H9 (cell line): ENCODE measurements around the gene KRTAP10-10. TPM values are rescaled to one million over a fixed set of nuclear protein-coding genes. Genes with fewer than 3 reads are reported as not detected.

Source experiments
- DNase-seq: peaks from one replicate; pipeline ENCODE4 v3.0.0-alpha.2; 2017
- H2AFZ ChIP-seq: one replicate; pipeline ENCODE4 v1.6.1; 2013; ENCODE audit warnings: mild to moderate bottlenecking, low read length, control low read depth, moderate library complexity
- H2AK5ac ChIP-seq: 2 replicates; pipeline ENCODE4 v1.6.1; 2013; ENCODE audit warnings: low read length, control low read depth, mixed read lengths; ENCODE audit not compliant: insufficient read length
- H2BK120ac ChIP-seq: one replicate; pipeline ENCODE4 v1.6.1; 2013; ENCODE audit warnings: low read depth, mild to moderate bottlenecking, low read length, control low read depth, inconsistent platforms; ENCODE audit not compliant: poor library complexity, severe bottlenecking
- H2BK12ac ChIP-seq: 2 replicates; pipeline ENCODE4 v1.6.1; 2013; ENCODE audit warnings: low read length, control low read depth, mixed read lengths, low read depth; ENCODE audit not compliant: insufficient read length
- H2BK15ac ChIP-seq: 2 replicates; pipeline ENCODE4 v1.6.1; 2013; ENCODE audit warnings: low read depth, low read length, control low read depth
- H2BK20ac ChIP-seq: one replicate; pipeline ENCODE4 v1.6.1; 2013; ENCODE audit warnings: low read depth, mild to moderate bottlenecking, low read length, control low read depth, inconsistent platforms; ENCODE audit not compliant: poor library complexity, severe bottlenecking
- H2BK5ac ChIP-seq: 2 replicates; pipeline ENCODE4 v1.6.1; 2013; ENCODE audit warnings: low read length, control low read depth, mixed read lengths; ENCODE audit not compliant: insufficient read length
- H3K14ac ChIP-seq: 2 replicates; pipeline ENCODE4 v1.6.1; 2013; ENCODE audit warnings: low read length, control low read depth; ENCODE audit not compliant: insufficient read depth
- H3K18ac ChIP-seq: 2 replicates; pipeline ENCODE4 v1.6.1; 2013; ENCODE audit warnings: low read depth, mild to moderate bottlenecking, mixed read lengths, low read length, control low read depth; ENCODE audit not compliant: insufficient read length
- H3K23ac ChIP-seq: 2 replicates; pipeline ENCODE4 v1.6.1; 2013; ENCODE audit warnings: low read length, control low read depth, mixed read lengths, low read depth; ENCODE audit not compliant: insufficient read length
- H3K23me2 ChIP-seq: 2 replicates; pipeline ENCODE4 v1.6.1; 2013; ENCODE audit warnings: low read depth, mild to moderate bottlenecking, mixed read lengths, low read length, control low read depth; ENCODE audit not compliant: insufficient read length, poor library complexity, severe bottlenecking
- H3K27ac ChIP-seq: 2 replicates; pipeline ENCODE4 v1.5.1; 2013; ENCODE audit warnings: low read length, control low read depth, mixed read lengths, low read depth; ENCODE audit not compliant: insufficient read length
- H3K27me3 ChIP-seq: 2 replicates; pipeline ENCODE4 v1.6.1; 2013; ENCODE audit warnings: low read length, control low read depth, inconsistent platforms; ENCODE audit not compliant: insufficient read depth
- H3K4ac ChIP-seq: 2 replicates; pipeline ENCODE4 v1.6.1; 2013; ENCODE audit warnings: low read depth, mild to moderate bottlenecking, control low read depth, inconsistent platforms, low read length, moderate library complexity
- H3K4me1 ChIP-seq: 2 replicates; pipeline ENCODE4 v1.6.1; 2013; ENCODE audit warnings: low read length, control low read depth, inconsistent platforms; ENCODE audit not compliant: insufficient read depth
- H3K4me2 ChIP-seq: 2 replicates; pipeline ENCODE4 v1.6.1; 2013; ENCODE audit warnings: low read length, control low read depth, mixed read lengths; ENCODE audit not compliant: insufficient read length, insufficient read depth
- H3K56ac ChIP-seq: 2 replicates; pipeline ENCODE4 v1.6.1; 2013; ENCODE audit warnings: low read depth, mild to moderate bottlenecking, mixed read lengths, low read length, control low read depth; ENCODE audit not compliant: insufficient read length
- H3K79me1 ChIP-seq: 2 replicates; pipeline ENCODE4 v1.6.1; 2013; ENCODE audit warnings: low read depth, mild to moderate bottlenecking, moderate library complexity, low read length, control low read depth, inconsistent platforms; ENCODE audit not compliant: insufficient read depth, poor library complexity, severe bottlenecking
- H3K79me2 ChIP-seq: 2 replicates; pipeline ENCODE4 v1.6.1; 2013; ENCODE audit warnings: low read length, control low read depth, inconsistent platforms; ENCODE audit not compliant: insufficient read depth
- H3K9ac ChIP-seq: 2 replicates; pipeline ENCODE4 v1.6.1; 2013; ENCODE audit warnings: low read length, control low read depth, mixed read lengths; ENCODE audit not compliant: insufficient read length; ENCODE audit errors: extremely low read depth
- H3K9me3 ChIP-seq: one replicate; pipeline ENCODE4 v1.6.1; 2013; ENCODE audit warnings: low read depth, low read length, inconsistent platforms; ENCODE audit not compliant: control insufficient read depth
- H3T11ph ChIP-seq: one replicate; pipeline ENCODE4 v1.6.1; 2013; ENCODE audit warnings: mild to moderate bottlenecking, low read length, control low read depth, inconsistent platforms
- H4K20me1 ChIP-seq: one replicate; pipeline ENCODE4 v1.6.1; 2013; ENCODE audit not compliant: control insufficient read depth, insufficient read length, insufficient read depth
- H4K5ac ChIP-seq: 2 replicates; pipeline ENCODE4 v1.6.1; 2013; ENCODE audit warnings: low read depth, mild to moderate bottlenecking, mixed read lengths, low read length, control low read depth; ENCODE audit not compliant: insufficient read length
- H4K8ac ChIP-seq: replicated peaks from 2 replicates; pipeline ENCODE4 v1.6.1; 2013; ENCODE audit warnings: low read length, control low read depth, mixed read lengths, low read depth; ENCODE audit not compliant: insufficient read length
- H4K91ac ChIP-seq: 2 replicates; pipeline ENCODE4 v1.6.1; 2013; ENCODE audit warnings: low read depth, mild to moderate bottlenecking, moderate library complexity, mixed read lengths, low read length, control low read depth; ENCODE audit not compliant: insufficient read length
- H3K27ac Mint-ChIP-seq, 3 experiments: 2 replicates in 2 of 3; 3 replicates in 1 of 3; pipeline ENCODE4 v1.8.0; 2020 to 2021; ENCODE audit warnings: mixed read lengths in 3 of 3, mild to moderate bottlenecking in 1 of 3, moderate library complexity in 1 of 3
- H3K27me3 Mint-ChIP-seq: 2 replicates; pipeline ENCODE4 v1.8.0; 2021; ENCODE audit warnings: low read depth, mild to moderate bottlenecking, moderate library complexity, mixed read lengths
- H3K36me3 Mint-ChIP-seq, 3 experiments: 2 replicates in 2 of 3; 3 replicates in 1 of 3; pipeline ENCODE4 v1.8.0; 2020 to 2021; ENCODE audit warnings: low read depth in 3 of 3, mixed read lengths in 3 of 3; ENCODE audit not compliant: insufficient read depth in 1 of 3
- H3K4me1 Mint-ChIP-seq, 2 experiments: 2 replicates each; pipeline ENCODE4 v1.8.0; 2020; ENCODE audit warnings: mixed read lengths in 2 of 2
- H3K4me3 Mint-ChIP-seq, 2 experiments: 2 replicates in 1 of 2; 3 replicates in 1 of 2; pipeline ENCODE4 v1.8.0; 2020 to 2021; ENCODE audit warnings: mild to moderate bottlenecking in 2 of 2, mixed read lengths in 2 of 2, moderate library complexity in 1 of 2
- H3K9me3 Mint-ChIP-seq, 2 experiments: 2 replicates in 1 of 2; 3 replicates in 1 of 2; pipeline ENCODE4 v1.8.0; 2020; ENCODE audit warnings: mild to moderate bottlenecking in 2 of 2, mixed read lengths in 2 of 2, moderate library complexity in 1 of 2
- CTCF ChIP-seq: fragments of 200-600 bp; sonication (generic); conservative IDR thresholded peaks from 3 replicates; pipeline ENCODE4 v1.8.0; 2021; ENCODE audit warnings: antibody characterized with exemption, mild to moderate bottlenecking
- WGBS: extraction: QIAGEN DNeasy Blood & Tissue Kit; methylation state at CpG from one replicate; pipeline ENCODE4 v1.1.7; 2013; ENCODE audit warnings: missing lambda C conversion rate, low lambda C conversion rate, mixed read lengths; ENCODE audit not compliant: insufficient read length; ENCODE audit errors: extremely low coverage; 5-methylcytosine and 5-hydroxymethylcytosine counted together
- total RNA-seq: library from RNA; stranded (reverse); gene quantifications from 2 replicates; pipeline ENCODE4 v1.2.1, GENCODE V29; 2021

Gene KRTAP10-10
- total RNA-seq, 1 experiment from 2014 or later: not detected

GRCh38 chr21:44656868-44657267 is 19.7 kb downstream of the KRTAP10-10 start:
- Mint-ChIP-seq H3K36me3 (peaks cover 2 to 15% (median 8%) of the 10 kb centered on the region in 3 experiments; a peak in 6 of 7 replicates), H3K27me3 (peaks cover 22% of the 10 kb centered on the region), H3K4me1 (peaks cover 31 to 41% of the 10 kb centered on the region in 2 experiments), H3K27ac (no peak overlapping the region), H3K9me3 (peaks cover 14 to 15% of the 10 kb centered on the region in 2 experiments; a peak in 4 of 5 replicates), H3K4me3 (no peak overlapping the region; a peak in 1 of 5 replicates)
- no peak overlapping the region for H4K8ac ChIP-seq
- no peak overlapping the region for H2BK12ac ChIP-seq
- H3K14ac ChIP-seq: no peak overlapping the region
- H3T11ph ChIP-seq: no peak overlapping the region
- no peak overlapping the region for H2AFZ ChIP-seq
- no peak overlapping the region for H3K9ac ChIP-seq
- H2BK20ac ChIP-seq: no peak overlapping the region
- H3K23me2 ChIP-seq: no peaks in the 10 kb centered on the region
- H3K23ac ChIP-seq: no peak overlapping the region
- H3K18ac ChIP-seq: no peak overlapping the region
- H3K27ac ChIP-seq: no peak overlapping the region
- DNase-seq: no peak
- H4K20me1 ChIP-seq: no peaks in the 10 kb centered on the region
- H3K79me2 ChIP-seq: no peaks in the 10 kb centered on the region
- WGBS: no CpG with 5 or more reads among the region's 1 CpG
- H3K4me2 ChIP-seq: no peak overlapping the region
- no peak overlapping the region for H4K5ac ChIP-seq
- no peak overlapping the region for H2AK5ac ChIP-seq
- no peak overlapping the region for H2BK120ac ChIP-seq
- H3K4ac ChIP-seq: no peak overlapping the region
- no peaks in the 10 kb centered on the region for H3K79me1 ChIP-seq
- H3K9me3 ChIP-seq: no peaks in the 10 kb centered on the region
- no peak overlapping the region for H2BK5ac ChIP-seq
- TF ChIP-seq CTCF: no peak
- no peaks in the 10 kb centered on the region for H3K4me1 ChIP-seq
- no peaks in the 10 kb centered on the region for H3K27me3 ChIP-seq
- no peak overlapping the region for H2BK15ac ChIP-seq
- H3K56ac ChIP-seq: no peak overlapping the region
- no peak overlapping the region for H4K91ac ChIP-seq
